CD4-positive, alpha-beta T cell treated with Interleukin-17A for 1 hour (primary cell): ENCODE measurements around the gene STK32C.

Experiments used
- DNase-seq: peaks from one replicate; pipeline ENCODE4 v3.0.0-alpha.2; 2020

STK32C gene

GRCh38 chr10:132242103-132242840 lies 65.5 kb downstream of the STK32C start:
- no peak for DNase-seq

- no peak for DNase-seq
Observed at GRCh38 chr10:132241496-132241895, 66.3 kb downstream of the STK32C start.

GRCh38 chr10:132241086-132241485 lies 66.7 kb downstream of the STK32C start:
- no peak for DNase-seq

- no peak for DNase-seq
Observed at GRCh38 chr10:132240581-132240980, 67.2 kb downstream of the STK32C start.

- DNase-seq: no peak
Observed at GRCh38 chr10:132240156-132240555, 67.6 kb downstream of the STK32C start.

- DNase-seq: no peak
Observed at GRCh38 chr10:132239126-132240031, 68.4 kb downstream of the STK32C start.

GRCh38 chr10:132238371-132239125 lies 69.2 kb downstream of the STK32C start:
- DNase-seq: no peak

- no peak for DNase-seq
Observed at GRCh38 chr10:132237871-132238270, 69.9 kb downstream of the STK32C start.

- DNase-seq: no peak
Observed at GRCh38 chr10:132237396-132237795, 70.4 kb downstream of the STK32C start.

- DNase-seq: no peak
Observed at GRCh38 chr10:132236881-132237280, 70.9 kb downstream of the STK32C start.

- DNase-seq: no peak
Observed at GRCh38 chr10:132236161-132236560, 71.6 kb downstream of the STK32C start.

- DNase-seq: no peak
Observed at GRCh38 chr10:132234860-132235259, 72.9 kb downstream of the STK32C start.

- no peak for DNase-seq
Observed at GRCh38 chr10:132233501-132234085, 74.2 kb downstream of the STK32C start.

GRCh38 chr10:132232981-132233380 lies 74.8 kb downstream of the STK32C start:
- DNase-seq: no peak

GRCh38 chr10:132232023-132232951 lies 75.5 kb downstream of the STK32C start:
- peak; percentile 41 for DNase-seq

- DNase-seq: no peak
Observed at GRCh38 chr10:132231656-132232022, 76.1 kb downstream of the STK32C start.

GRCh38 chr10:132230557-132231210 lies 77.1 kb downstream of the STK32C start:
- no peak for DNase-seq

- peak; percentile 41 for DNase-seq
Observed at GRCh38 chr10:132229834-132230556, 77.8 kb downstream of the STK32C start.

- no peak for DNase-seq
Observed at GRCh38 chr10:132229096-132229495, 78.7 kb downstream of the STK32C start.

GRCh38 chr10:132228616-132229015 lies 79.1 kb downstream of the STK32C start:
- no peak for DNase-seq
